ACC112 (cell line): ENCODE data around the gene LRP1-AS.

ENCODE experiments used
- H2AFZ ChIP-seq: fragments of 200-600 bp; sonication (generic); one replicate; pipeline ENCODE4 v1.6.0; 2017; ENCODE audit warnings: antibody characterized with exemption, low read length; ENCODE audit not compliant: unreplicated experiment
- H3K27ac ChIP-seq: fragments of 200-600 bp; sonication (generic); 2 replicates; pipeline ENCODE4 v1.5.1; 2014; ENCODE audit warnings: low read depth, mild to moderate bottlenecking, antibody characterized with exemption, low read length, moderate library complexity
- H3K27me3 ChIP-seq: fragments of 200-600 bp; sonication (generic); 2 replicates; pipeline ENCODE4 v1.6.1; 2014; ENCODE audit warnings: mild to moderate bottlenecking, antibody characterized with exemption, low read length, moderate library complexity, mixed read lengths; ENCODE audit not compliant: insufficient read depth
- H3K36me3 ChIP-seq: fragments of 200-600 bp; sonication (generic); 2 replicates; pipeline ENCODE4 v1.6.1; 2016; ENCODE audit warnings: mild to moderate bottlenecking, antibody characterized with exemption, low read length, moderate library complexity, mixed read lengths; ENCODE audit not compliant: insufficient read depth
- H3K4me1 ChIP-seq: fragments of 200-600 bp; sonication (generic); one replicate; pipeline ENCODE4 v1.6.1; 2016; ENCODE audit warnings: low read length, mixed read lengths; ENCODE audit not compliant: insufficient read depth, unreplicated experiment, control insufficient read depth
- H3K4me3 ChIP-seq: fragments of 200-600 bp; sonication (generic); 2 replicates; pipeline ENCODE4 v1.5.1; 2014; ENCODE audit warnings: mild to moderate bottlenecking, low read depth, low read length
- H3K79me2 ChIP-seq: fragments of 200-600 bp; sonication (generic); one replicate; pipeline ENCODE4 v1.6.0; 2016; ENCODE audit warnings: low read length; ENCODE audit not compliant: control insufficient read depth, unreplicated experiment, insufficient read depth

The LRP1-AS gene

GRCh38 chr12:57119294-57120085 is 27.9 kb downstream of the LRP1-AS start:
- Histone ChIP-seq H3K36me3 (no peaks in the 10 kb centered on the region), H3K27ac (peak overlapping the region; percentile 44), H3K27me3 (no peaks in the 10 kb centered on the region), H2AFZ (peak overlapping the region; percentile 56), H3K4me3 (no peak overlapping the region), H3K4me1 (peaks cover 16% of the 10 kb centered on the region), H3K79me2 (no peaks in the 10 kb centered on the region)

GRCh38 chr12:57118711-57119271 is 28.6 kb downstream of the LRP1-AS start:
- Histone ChIP-seq H2AFZ (peak overlapping the region; percentile 56), H3K4me1 (peaks cover 16% of the 10 kb centered on the region), H3K4me3 (no peak overlapping the region), H3K36me3 (no peaks in the 10 kb centered on the region), H3K27ac (peak overlapping the region; percentile 44), H3K27me3 (no peaks in the 10 kb centered on the region), H3K79me2 (no peaks in the 10 kb centered on the region)

- no peak overlapping the region for H3K27ac ChIP-seq
- no peaks in the 10 kb centered on the region for H3K27me3 ChIP-seq
- H3K36me3 ChIP-seq, result no peaks in the 10 kb centered on the region
- no peak overlapping the region for H2AFZ ChIP-seq
- no peak overlapping the region for H3K4me3 ChIP-seq
- no peaks in the 10 kb centered on the region for H3K79me2 ChIP-seq
- peaks cover 24% of the 10 kb centered on the region for H3K4me1 ChIP-seq
Measured at GRCh38 chr12:57116580-57117281, 30.7 kb downstream of the LRP1-AS start.

GRCh38 chr12:57112492-57113294 is 34.7 kb downstream of the LRP1-AS start:
- Histone ChIP-seq H3K27ac (peak overlapping the region; percentile 94), H3K4me1 (peaks cover 16% of the 10 kb centered on the region), H3K27me3 (no peaks in the 10 kb centered on the region), H3K79me2 (peaks cover 27% of the 10 kb centered on the region), H2AFZ (no peak overlapping the region), H3K36me3 (no peaks in the 10 kb centered on the region), H3K4me3 (peak overlapping the region; percentile 85)

- Histone ChIP-seq H3K27me3 (no peaks in the 10 kb centered on the region), H3K79me2 (peaks cover 30% of the 10 kb centered on the region), H3K4me3 (peak within 1 kb of the TSS; percentile 85), H3K27ac (peak within 1 kb of the TSS; percentile 94), H2AFZ (no peak within 1 kb of the TSS), H3K36me3 (no peaks in the 10 kb centered on the region), H3K4me1 (peaks cover 16% of the 10 kb centered on the region)
Measured at GRCh38 chr12:57111031-57111734, 36.2 kb downstream of the LRP1-AS start, which contains the start of gene STAT6. TSS of gene STAT6 (minus strand) at chr12:57111362. CDS start at chr12:57108278, 3,084 bp downstream.

- Histone ChIP-seq H2AFZ (no peak overlapping the region), H3K27ac (peak overlapping the region; percentile 94), H3K4me1 (peaks cover 16% of the 10 kb centered on the region), H3K36me3 (no peaks in the 10 kb centered on the region), H3K79me2 (peaks cover 30% of the 10 kb centered on the region), H3K27me3 (no peaks in the 10 kb centered on the region), H3K4me3 (peak overlapping the region; percentile 85)
Measured at GRCh38 chr12:57110104-57111030, 37.1 kb downstream of the LRP1-AS start.

GRCh38 chr12:57109207-57110103 is 38.0 kb downstream of the LRP1-AS start:
- Histone ChIP-seq H3K4me3 (peak overlapping the region; percentile 85), H3K27ac (no peak overlapping the region), H3K79me2 (peaks cover 30% of the 10 kb centered on the region), H3K4me1 (peaks cover 16% of the 10 kb centered on the region), H2AFZ (no peak overlapping the region), H3K27me3 (no peaks in the 10 kb centered on the region), H3K36me3 (no peaks in the 10 kb centered on the region)

- Histone ChIP-seq H3K79me2 (peaks cover 30% of the 10 kb centered on the region), H3K4me1 (peaks cover 11% of the 10 kb centered on the region), H3K36me3 (no peaks in the 10 kb centered on the region; the same call in 1 of the 2 replicates), H3K27me3 (no peaks in the 10 kb centered on the region), H3K27ac (no peak overlapping the region), H3K4me3 (no peak overlapping the region), H2AFZ (no peak overlapping the region)
Measured at GRCh38 chr12:57107456-57108155, 39.8 kb downstream of the LRP1-AS start.
